Astrocyte of the cerebellum (primary cell): ENCODE results near the gene RIC1.

ENCODE experiments used
- DNase-seq: peaks from one replicate; pipeline ENCODE4 v3.0.0-alpha.2; 2011; ENCODE audit warnings: low read depth
- H3K4me3 ChIP-seq: 2 replicates; pipeline ENCODE4 v1.5.1; 2011; ENCODE audit warnings: mild to moderate bottlenecking, low read depth, low read length, moderate library complexity
- CTCF ChIP-seq: IDR thresholded peaks from 2 replicates; pipeline ENCODE4 v1.5.1; 2012; ENCODE audit warnings: low read length, low read depth, moderate library complexity, mild to moderate bottlenecking; ENCODE audit errors: missing control alignments
- in situ Hi-C: cut with HindIII; loops from 2 replicates; pipeline ENCODE4 v1.10.0; 2017; ENCODE audit warnings: low sequenced_read_pairs

RIC1 gene

GRCh38 chr9:5690278-5690677, 61.4 kb downstream of the RIC1 start:
- TF ChIP-seq CTCF = no peak
- H3K4me3 ChIP-seq = no peak overlapping the region
- DNase-seq = no peak
- in situ Hi-C loops = no loop called here

- no peak overlapping the region for H3K4me3 ChIP-seq
- no peak for TF ChIP-seq CTCF
- in situ Hi-C loops = no loop called here
- no peak for DNase-seq
These were observed 67.0 kb downstream of the RIC1 start for GRCh38 chr9:5695860-5696259.

GRCh38 chr9:5696884-5697283, 68.0 kb downstream of the RIC1 start:
- no peak for DNase-seq
- no peak for TF ChIP-seq CTCF
- H3K4me3 ChIP-seq = no peak overlapping the region
- in situ Hi-C loops = no loop called here

GRCh38 chr9:5698004-5698403, 69.1 kb downstream of the RIC1 start:
- DNase-seq = no peak
- TF ChIP-seq CTCF = no peak
- in situ Hi-C loops = no loop called here
- no peak overlapping the region for H3K4me3 ChIP-seq

- no peak overlapping the region for H3K4me3 ChIP-seq
- peak; percentile 8 for DNase-seq
- in situ Hi-C loops = no loop called here
- no peak for TF ChIP-seq CTCF
These were observed 70.1 kb downstream of the RIC1 start for GRCh38 chr9:5698810-5699556.

GRCh38 chr9:5708414-5708813, 79.5 kb downstream of the RIC1 start:
- DNase-seq = no peak
- no peak overlapping the region for H3K4me3 ChIP-seq
- in situ Hi-C loops = no loop called here
- TF ChIP-seq CTCF = no peak
